HG03432 (cell line): ENCODE results near the gene KDM3B.
A peak's percentile ranks its signal among the peaks of the same experiment; 100 is the strongest.
"Not testable (repeated sequence)": the region's sequence is repeated elsewhere in the genome, so short reads cannot be mapped to it uniquely, and the experiment has no call there.

Experiments used
- ATAC-seq: cut with Tn5 transposase; IDR thresholded peaks from one replicate; pipeline ENCODE4 v1.9.1; 2021; ENCODE audit warnings: mild to moderate bottlenecking, moderate library complexity; ENCODE audit not compliant: unreplicated experiment

KDM3B gene

DNA sequence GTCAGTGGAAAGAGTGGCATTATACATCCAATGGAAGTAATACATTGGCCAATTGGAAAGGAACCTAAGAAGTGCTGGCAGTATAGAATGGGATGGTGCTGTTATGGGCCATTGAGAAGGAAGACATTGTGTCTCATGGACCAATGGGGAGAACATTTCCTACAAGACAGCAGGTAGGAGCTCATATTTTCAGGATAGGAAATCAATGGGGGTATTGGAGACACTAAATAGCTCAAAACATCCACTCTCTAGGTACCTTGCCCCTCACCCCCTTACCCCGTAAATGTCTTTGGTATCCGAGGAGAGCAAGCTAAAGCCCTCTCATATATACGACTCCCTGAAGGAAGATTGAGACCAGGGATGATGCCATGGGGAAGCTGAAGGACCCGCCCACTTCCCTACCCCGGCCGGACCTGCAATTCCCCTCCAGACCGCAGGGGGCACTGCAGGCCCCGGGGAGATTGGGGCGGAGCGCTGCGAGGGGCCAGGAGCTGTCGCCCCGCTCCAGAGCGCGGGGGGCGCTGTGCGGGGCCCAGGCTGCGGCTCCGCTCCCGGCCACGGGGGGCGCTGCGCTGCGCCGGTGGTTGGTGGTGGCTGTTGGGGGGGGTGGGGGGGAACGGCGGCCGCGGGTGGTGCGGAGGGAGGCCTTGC is at the start of gene KDM3B:
Gene KDM3B, plus strand, starts transcription at position 615 of the 651 bp plus-strand sequence. CDS start 111 bp downstream, outside the sequence.
- ATAC-seq, result peak; percentile 77

GRCh38 chr5:138303372-138303771 is 49.1 kb upstream of the KDM3B start:
- no peak for ATAC-seq

GRCh38 chr5:138305797-138306196 is 46.7 kb upstream of the KDM3B start:
- no peak for ATAC-seq

DNA sequence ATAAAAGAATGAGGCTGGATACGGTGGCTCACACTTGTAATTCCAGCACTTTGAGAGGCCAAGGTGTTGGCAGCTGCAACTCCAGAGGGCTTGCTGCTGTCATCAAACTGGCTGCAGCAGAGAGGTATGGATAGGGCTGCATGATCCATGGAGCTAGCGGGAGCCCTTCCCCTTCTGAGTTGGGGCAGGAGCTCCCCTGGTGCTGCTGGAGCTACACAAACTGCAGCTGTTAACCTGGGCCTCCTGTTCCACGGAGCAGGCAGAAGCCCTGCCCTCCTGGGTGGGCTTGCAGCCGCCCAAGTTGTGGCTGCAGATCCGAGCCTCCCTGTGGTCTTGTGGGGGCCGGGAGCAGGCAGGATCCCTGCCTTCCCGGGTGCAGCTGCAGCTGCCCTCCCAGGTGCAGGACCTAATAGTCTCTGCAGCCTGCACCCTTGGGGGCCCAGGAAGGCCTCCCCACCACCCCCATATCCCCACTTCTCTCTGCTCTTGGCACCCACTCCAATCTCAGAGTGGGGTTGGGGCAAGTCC is 36.7 kb upstream of the KDM3B start:
- no peak for ATAC-seq

GRCh38 chr5:138316355-138316754 is 36.1 kb upstream of the KDM3B start:
- ATAC-seq, result no peak

GRCh38 chr5:138318211-138318610 is 34.3 kb upstream of the KDM3B start:
- ATAC-seq, result not testable (repeated sequence)

GRCh38 chr5:138330813-138331448 is 21.6 kb upstream of the KDM3B start:
- ATAC-seq, result no peak

DNA sequence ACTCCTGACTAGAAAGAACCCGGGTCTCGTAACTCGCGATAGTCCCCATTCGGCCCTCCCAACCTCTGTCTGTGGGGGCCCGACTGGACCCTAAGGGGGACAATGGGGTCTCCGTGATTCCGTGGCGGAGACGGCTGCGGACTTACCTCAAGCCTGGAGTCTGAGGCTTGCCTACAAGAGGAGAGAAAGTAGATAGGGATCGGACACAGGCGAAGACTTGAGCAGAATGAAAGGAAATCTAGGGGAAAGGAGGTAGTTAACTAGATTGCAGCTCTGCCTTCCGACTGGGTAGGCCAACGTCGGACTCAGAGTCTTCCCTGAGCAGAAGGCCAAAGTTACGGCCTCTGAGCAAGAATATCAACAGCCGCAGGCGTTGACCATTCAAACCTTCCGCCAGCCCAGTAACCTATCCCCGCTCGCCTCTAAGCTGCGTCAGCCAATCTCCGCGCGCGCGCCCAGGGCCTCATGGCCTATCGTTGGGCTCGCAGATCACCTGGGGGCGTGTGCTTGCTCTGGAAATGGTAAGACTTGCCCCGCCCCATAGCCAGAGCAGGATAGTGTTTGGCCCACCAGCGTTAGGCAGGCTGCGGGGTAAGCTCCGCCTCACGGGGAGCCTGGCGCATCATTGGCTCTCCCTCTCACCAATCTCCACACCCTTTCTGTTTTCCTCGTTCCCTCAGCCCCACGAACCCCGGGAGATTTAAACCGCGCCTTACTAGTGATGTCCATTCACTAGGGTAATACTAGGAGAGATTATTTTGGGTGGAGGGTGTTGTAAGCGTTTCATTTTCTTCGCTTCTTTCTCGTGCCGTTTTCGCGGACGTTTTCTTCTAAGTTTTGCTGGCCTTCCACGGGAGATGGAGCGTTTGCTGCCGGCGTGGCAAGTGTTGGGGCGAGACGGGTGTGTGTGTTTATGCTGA is 20.8 kb upstream of the KDM3B start, which contains the start of gene CDC25C:
Gene CDC25C, minus strand, starts transcription at position 356 of the 920 bp plus-strand sequence. CDS start 624 bp downstream, outside the sequence.
- peak; percentile 99 for ATAC-seq

DNA sequence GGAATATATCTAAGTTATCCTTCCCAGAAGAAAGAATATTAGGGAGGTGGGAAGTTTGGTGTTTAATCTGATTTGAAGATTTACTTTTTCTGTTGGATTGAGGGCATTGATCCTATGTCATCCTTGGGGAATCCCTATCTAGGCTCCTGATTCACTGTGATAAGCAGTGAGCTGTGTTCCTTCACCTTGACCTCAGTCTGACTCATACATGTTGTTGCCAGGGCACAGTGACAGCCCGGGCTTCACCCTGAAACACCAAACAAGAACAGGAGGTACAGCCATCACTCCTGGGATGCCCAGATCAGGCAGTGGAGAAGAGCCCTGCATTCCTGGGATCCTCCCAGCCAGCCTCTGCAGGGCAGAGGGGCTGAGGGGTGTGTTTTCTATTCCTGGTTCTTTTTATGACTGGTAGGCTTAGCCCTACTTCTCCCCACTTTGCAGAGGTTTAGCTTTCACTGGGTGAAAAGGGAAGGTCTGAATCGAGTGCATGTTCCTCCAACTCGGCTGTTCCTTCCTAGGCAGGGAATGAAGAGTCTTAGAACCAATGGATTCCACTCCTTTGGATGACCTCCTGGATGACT is 17.5 kb upstream of the KDM3B start:
- no peak for ATAC-seq

DNA sequence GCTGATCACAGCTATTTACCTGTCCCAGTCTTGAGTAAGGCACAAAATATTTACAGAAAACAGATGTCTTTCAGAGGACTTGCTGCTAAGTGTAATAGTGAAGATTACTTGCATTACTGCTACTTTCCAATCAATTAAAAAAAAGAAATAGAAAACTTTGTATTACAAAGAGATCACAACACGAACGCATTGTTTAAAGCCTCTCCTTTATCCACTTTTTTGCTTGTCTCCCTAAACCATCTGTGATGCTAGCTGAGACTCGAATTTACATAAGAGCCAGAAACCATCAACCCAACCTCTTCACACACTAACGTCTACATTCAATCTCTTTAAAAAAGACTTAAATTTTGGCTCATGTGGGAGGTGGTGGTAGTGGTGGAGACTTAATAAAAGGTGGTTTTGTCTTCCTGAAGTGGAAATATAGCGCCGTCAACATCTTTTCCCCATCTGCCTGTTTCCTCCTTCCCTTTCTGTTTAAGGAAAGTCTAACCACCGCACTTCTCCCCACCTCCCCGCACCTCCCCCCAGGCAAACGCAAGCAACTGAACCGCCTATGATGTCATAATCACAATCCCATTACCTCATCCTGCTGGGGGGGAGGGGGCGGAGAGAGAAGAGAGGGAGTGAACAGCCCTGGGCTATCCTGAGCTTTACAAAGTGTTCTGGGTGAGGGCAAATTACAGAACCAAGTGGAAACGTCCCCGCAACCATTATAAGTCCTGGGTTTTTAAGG is 15.4 kb upstream of the KDM3B start:
- peak; percentile 26 for ATAC-seq

- ATAC-seq, result peak; percentile 85
Observed at GRCh38 chr5:138337685-138338410, 14.6 kb upstream of the KDM3B start, which contains the start of gene FAM53C. FAM53C (plus strand) TSS chr5:138338266; CDS start chr5:138341336, 3,070 bp downstream.

- ATAC-seq, result no peak
Observed at GRCh38 chr5:138338411-138339090, 13.9 kb upstream of the KDM3B start.

GRCh38 chr5:138339091-138339456 is 13.4 kb upstream of the KDM3B start:
- no peak for ATAC-seq

GRCh38 chr5:138339464-138339863 is 13.0 kb upstream of the KDM3B start:
- no peak for ATAC-seq

DNA sequence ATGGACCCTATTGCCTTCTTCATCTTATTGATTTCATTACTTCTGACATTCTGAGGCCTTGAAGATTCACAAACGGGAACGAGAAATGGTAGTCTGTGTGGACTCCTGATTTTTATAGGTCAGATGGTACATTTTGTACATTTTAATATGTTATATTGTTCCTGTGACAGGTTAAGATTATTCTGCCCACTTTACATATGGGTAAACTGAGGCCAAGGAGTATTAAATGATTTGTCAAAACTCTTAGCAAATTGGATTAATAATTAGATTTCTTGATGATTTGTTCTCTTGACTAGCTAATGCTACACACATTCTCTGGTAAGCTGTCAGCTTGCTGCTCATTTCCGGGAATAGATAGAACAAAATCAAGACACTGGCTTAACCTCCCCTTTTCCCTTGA is 12.5 kb upstream of the KDM3B start:
- no peak for ATAC-seq

- no peak for ATAC-seq
Observed at GRCh38 chr5:138344887-138345622, 7.4 kb upstream of the KDM3B start.

GRCh38 chr5:138346889-138347288 is 5.6 kb upstream of the KDM3B start:
- ATAC-seq, result no peak
